Middle frontal gyrus (tissue), 1 donor: ENCODE results near the gene ZNF346.

Source experiments
- DNase-seq: peaks from one replicate; pipeline ENCODE4 v3.0.0-alpha.2; 2015; ENCODE audit warnings: low spot score; ENCODE audit errors: extremely low spot score

ZNF346 gene

GRCh38 chr5:177066224-177066623, 43.7 kb downstream of the ZNF346 start:
- DNase-seq = no peak

DNA sequence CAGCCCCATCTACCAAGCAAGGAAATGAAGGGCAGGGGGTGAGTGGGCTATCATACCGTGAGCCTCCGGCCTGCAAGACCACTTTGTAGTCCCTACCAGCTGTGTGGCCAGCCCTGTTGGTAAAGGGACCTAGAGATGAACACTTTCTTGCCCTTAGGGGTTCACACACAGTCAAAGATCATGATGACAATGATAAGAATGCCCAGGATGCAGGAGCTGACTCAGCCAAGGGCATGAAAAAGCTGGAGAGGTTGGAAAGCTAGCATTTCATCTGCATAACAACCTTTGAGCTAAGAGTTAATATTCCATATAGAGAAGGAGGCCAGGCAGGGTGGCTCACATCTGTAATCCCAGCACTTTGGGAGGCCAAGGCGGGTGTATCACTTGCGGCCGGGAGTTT, 45.0 kb downstream of the ZNF346 start:
- DNase-seq = no peak

- no peak for DNase-seq
These were observed 48.2 kb downstream of the ZNF346 start for GRCh38 chr5:177070536-177071191.

GRCh38 chr5:177071666-177072385, 49.3 kb downstream of the ZNF346 start:
- peak; percentile 81 for DNase-seq

DNA sequence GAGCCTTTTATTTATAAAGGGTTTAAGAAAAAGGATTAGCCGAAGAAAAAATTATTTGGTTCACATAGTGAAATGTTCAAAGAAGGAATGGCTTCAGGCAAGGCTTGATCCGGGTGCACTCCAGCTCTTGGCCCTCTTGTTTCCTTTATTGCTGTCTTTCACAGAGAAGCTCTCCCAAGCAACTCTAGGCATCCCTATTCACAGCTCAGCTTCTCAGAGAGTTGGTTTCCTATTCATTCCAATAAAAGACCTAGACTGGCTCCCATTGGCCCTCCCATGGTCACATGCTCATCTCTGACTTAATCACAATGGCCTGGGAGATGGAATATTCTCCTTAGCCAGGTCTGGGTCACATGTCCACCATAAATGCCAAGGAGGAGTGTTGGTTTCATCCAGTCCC, 54.8 kb downstream of the ZNF346 start:
- DNase-seq = no peak

DNA sequence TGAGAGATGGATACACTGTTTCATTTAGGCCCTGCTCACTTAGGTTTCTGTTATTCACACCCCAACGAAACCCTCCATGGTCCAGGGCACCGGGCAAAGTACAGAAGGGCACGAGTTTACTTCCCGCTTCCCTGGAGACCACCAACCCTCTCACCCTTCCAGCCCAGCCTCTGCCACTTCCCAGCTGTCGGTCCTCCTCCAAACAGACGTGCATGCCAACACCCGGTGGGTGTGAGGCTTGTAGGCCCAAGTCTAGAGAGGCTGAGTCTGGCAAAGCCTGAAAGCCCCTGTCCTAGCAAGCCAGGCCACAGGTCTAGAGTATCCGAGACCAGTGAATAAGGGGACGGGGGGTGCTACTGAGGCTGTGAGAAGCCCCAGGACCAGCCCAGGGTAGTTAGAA, 57.1 kb downstream of the ZNF346 start:
- DNase-seq = no peak

DNA sequence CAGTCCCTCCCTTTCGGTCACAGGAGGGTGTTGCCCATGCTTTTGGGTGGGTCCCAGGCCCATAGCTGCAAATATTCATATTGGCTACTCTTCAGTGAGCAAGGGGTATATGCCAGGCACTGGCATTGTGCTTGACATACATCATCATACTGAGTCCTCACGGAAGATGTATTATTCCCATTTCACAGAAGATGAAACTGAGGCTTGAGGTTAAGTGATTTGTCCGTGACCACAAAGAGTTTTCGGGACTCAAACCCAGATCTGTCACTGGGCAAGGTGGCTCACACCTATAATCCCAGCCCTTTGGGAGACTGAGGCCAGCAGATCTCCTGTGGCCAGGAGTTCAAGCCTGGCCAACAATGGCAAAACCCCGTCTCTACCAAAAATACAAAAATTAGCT, 57.8 kb downstream of the ZNF346 start:
- no peak for DNase-seq

GRCh38 chr5:177081859-177082258, 59.4 kb downstream of the ZNF346 start:
- no peak for DNase-seq

DNA sequence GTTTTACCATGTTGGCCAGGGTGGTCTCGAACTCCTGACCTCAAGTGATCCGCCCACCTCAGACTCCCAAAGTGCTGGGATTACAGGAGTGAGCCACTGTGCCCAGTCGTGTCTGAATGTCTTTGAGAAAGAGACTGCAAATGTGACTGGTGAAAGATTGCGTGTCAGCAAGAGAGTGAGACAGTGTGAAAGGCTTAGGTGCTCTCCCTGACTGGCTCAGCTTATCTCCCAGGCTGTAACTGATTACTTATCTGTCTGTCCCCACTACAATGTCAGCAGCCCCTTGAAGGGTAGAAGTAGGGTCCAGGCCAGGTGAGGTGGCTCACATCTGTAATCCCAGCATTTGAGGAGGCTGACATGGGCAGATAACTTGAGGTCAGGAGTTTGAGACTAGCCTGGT, 60.9 kb downstream of the ZNF346 start:
- DNase-seq = no peak

DNA sequence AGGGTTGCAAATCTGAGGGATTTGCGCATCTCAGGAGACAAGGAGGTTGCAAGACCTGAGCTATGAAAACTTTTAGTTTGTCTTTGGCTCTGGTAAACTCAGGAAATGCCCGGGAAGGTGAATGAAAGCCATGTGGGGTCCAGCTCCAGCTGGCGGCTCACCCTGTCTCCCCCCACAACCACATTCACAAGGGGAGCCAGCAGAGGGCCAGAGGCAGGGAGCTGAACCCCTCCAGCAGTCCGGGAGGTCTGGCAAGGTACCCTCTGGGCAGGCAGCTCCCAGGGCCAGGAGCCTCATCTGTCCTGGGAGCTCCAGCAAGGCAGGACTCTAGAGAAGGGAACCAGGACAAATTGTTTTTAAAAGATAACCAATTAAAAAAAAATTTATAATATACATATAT, 61.7 kb downstream of the ZNF346 start:
- DNase-seq = no peak

GRCh38 chr5:177085985-177086653, 63.6 kb downstream of the ZNF346 start:
- no peak for DNase-seq

DNA sequence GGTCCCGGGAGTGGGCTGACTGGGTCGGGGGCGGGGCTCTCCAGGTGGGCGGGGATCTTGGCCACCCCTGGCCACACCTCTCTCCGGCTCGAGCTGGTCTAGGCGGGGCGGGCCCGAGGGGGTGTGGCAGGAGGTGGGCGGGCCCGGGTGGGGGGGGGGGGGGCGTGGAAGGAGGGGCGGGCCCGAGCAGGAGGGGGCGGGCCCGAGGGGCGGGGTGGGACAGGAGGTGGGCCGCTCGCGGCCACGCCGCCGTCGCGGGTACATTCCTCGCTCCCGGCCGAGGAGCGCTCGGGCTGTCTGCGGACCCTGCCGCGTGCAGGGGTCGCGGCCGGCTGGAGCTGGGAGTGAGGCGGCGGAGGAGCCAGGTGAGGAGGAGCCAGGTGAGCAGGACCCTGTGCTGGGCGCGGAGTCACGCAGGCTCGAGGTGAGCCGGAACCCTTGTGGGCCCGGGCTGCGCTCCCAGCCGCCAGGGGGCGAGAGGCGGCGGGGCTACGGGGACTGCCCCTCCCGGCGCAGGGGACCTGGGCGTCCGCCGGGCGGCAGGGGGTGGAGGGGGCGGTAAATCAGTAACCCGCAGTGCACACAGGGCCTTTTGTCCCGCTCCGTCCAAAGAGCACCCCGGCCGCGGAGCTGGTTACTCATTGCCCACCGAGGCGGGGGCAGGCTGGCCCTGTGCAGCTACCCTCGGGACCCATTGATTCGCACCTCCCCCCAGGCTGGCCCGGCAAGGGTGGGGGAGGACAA, 64.3 kb downstream of the ZNF346 start, which contains the start of gene FGFR4:
FGFR4 (plus strand) TSS at position 262 of the 744 bp plus-strand sequence. CDS start 2,688 bp downstream, outside the sequence.
- no peak for DNase-seq

- DNase-seq = no peak
These were observed 65.0 kb downstream of the ZNF346 start for GRCh38 chr5:177087398-177088005.

DNA sequence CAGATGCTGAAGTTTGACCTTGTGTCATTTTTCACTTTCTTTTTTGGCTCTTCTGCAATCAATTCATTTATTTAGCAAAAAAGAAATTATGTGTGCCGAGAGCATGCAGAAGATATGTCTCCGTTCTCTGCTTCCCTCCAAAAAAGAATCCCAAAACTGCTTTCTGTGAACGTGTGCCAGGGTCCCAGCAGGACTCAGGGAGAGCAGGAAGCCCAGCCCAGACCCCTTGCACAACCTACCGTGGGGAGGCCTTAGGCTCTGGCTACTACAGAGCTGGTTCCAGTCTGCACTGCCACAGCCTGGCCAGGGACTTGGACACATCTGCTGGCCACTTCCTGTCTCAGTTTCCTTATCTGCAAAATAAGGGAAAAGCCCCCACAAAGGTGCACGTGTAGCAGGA, 66.6 kb downstream of the ZNF346 start:
- DNase-seq = no peak

DNA sequence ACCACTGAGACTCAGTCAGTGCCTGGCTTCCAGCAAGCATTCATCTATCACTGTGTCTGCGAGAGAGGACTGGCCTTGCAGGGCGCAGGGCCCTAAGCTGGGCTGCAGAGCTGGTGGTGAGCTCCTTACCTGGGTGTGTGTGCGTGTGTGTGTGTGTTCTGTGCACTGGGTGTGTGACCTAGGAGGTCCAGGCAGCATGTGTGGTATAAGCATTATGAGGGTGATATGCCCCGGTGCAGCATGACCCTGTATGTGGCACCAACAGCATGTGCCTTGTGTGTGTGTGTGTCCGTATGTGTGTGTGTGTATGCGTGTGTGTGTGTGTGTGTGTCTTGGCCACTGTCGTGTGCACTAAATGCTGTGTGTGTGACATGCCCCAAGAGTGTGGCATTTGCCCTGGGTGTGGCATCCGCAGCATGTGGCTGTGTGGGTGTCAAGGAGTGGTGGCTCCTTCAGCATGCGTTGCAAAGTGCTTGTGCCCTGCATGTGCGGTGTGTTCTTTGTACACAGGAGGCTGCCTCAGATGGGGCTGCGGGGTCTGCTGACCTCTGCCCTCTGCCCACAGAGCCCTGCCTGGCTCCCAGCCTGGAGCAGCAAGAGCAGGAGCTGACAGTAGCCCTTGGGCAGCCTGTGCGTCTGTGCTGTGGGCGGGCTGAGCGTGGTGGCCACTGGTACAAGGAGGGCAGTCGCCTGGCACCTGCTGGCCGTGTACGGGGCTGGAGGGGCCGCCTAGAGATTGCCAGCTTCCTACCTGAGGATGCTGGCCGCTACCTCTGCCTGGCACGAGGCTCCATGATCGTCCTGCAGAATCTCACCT, 67.5 kb downstream of the ZNF346 start:
- DNase-seq = no peak

DNA sequence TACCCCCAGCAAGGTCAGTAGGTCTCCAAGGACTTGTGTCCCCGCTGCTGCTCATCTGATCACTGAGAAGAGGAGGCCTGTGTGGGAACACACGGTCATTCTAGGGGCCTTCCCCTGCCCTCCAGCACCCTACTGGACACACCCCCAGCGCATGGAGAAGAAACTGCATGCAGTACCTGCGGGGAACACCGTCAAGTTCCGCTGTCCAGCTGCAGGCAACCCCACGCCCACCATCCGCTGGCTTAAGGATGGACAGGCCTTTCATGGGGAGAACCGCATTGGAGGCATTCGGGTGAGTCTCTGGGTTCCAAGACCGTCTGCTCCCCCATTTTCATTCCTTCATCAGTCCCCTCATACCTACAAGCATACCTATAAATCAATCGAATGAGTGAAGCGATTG, 68.3 kb downstream of the ZNF346 start:
- DNase-seq = no peak

GRCh38 chr5:177091232-177091631, 68.7 kb downstream of the ZNF346 start:
- DNase-seq = no peak

DNA sequence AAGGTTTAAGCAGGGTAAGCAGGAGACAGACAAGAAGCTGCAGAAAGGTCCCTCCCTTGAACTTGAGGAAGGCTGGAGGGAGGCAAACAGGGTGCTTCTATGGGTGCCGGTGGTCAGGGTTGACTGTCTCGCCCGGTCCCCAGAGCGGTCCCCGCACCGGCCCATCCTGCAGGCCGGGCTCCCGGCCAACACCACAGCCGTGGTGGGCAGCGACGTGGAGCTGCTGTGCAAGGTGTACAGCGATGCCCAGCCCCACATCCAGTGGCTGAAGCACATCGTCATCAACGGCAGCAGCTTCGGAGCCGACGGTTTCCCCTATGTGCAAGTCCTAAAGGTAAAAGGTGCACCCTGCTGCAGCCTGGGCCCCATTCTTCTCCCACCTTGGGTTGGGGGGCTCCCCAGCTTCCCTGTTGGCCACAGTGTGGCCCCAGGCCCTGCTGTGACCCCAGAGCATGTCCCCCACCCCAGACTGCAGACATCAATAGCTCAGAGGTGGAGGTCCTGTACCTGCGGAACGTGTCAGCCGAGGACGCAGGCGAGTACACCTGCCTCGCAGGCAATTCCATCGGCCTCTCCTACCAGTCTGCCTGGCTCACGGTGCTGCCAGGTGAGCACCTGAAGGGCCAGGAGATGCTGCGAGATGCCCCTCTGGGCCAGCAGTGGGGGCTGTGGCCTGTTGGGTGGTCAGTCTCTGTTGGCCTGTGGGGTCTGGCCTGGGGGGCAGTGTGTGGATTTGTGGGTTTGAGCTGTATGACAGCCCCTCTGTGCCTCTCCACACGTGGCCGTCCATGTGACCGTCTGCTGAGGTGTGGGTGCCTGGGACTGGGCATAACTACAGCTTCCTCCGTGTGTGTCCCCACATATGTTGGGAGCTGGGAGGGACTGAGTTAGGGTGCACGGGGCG, 69.9 kb downstream of the ZNF346 start:
- no peak for DNase-seq

DNA sequence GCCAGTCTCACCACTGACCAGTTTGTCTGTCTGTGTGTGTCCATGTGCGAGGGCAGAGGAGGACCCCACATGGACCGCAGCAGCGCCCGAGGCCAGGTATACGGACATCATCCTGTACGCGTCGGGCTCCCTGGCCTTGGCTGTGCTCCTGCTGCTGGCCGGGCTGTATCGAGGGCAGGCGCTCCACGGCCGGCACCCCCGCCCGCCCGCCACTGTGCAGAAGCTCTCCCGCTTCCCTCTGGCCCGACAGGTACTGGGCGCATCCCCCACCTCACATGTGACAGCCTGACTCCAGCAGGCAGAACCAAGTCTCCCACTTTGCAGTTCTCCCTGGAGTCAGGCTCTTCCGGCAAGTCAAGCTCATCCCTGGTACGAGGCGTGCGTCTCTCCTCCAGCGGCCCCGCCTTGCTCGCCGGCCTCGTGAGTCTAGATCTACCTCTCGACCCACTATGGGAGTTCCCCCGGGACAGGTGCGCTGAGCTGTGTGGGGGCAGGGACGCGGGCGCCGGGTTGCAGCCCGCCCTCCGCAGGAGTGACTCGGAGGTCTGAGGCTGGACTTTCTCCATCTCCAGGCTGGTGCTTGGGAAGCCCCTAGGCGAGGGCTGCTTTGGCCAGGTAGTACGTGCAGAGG, 70.7 kb downstream of the ZNF346 start:
- DNase-seq = no peak
